PC-9 (cell line): ENCODE measurements around the gene CTU2. TPM values are rescaled to one million over a fixed set of nuclear protein-coding genes. Genes with fewer than 3 reads are reported as not detected.

Experiments used
- BruUV-seq: library from RNA; stranded (reverse); fragments of 400-500 nt; replicated peaks from 2 replicates; lab custom pipeline; 2021; lab: Mats Ljungman, UMichigan
- CTCF ChIA-PET: fragments of 300-600 bp; sonication (Branson Sonifier 250); formaldehyde crosslinking; loops from one replicate; lab custom pipeline; 2022; ENCODE audit warnings: antibody characterized with exemption; lab: Charles Lee
- POLR2A ChIA-PET: fragments of 300-600 bp; sonication (Branson Sonifier 250); formaldehyde crosslinking; loops from one replicate; lab custom pipeline; 2022; ENCODE audit warnings: antibody characterized with exemption; ENCODE audit not compliant: unreplicated experiment; lab: Charles Lee
- DNase-seq, 2 experiments: peaks; one replicate each; pipeline versions ENCODE4 v3.0.0 to v3.0.0-alpha.2; 2015 to 2022; ENCODE audit warnings: mixed read lengths in 1 of 2
- H2AFZ ChIP-seq: fragments of 200-600 bp; sonication (generic); 2 replicates; pipeline ENCODE4 v1.8.1; 2017; ENCODE audit warnings: antibody characterized with exemption
- H3F3A ChIP-seq: fragments of 200-600 bp; sonication (generic); 2 replicates; pipeline ENCODE4 v1.8.1; 2017; ENCODE audit warnings: antibody characterized with exemption, mild to moderate bottlenecking, low read depth; ENCODE audit not compliant: insufficient read depth
- H3K27ac ChIP-seq: fragments of 200-600 bp; sonication (generic); 2 replicates; pipeline ENCODE4 v1.6.1; 2016; ENCODE audit warnings: mixed run types
- H3K27me3 ChIP-seq: fragments of 200-600 bp; sonication (generic); 2 replicates; pipeline ENCODE4 v1.6.1; 2016; ENCODE audit warnings: low read depth, mixed run types; ENCODE audit not compliant: insufficient read depth
- H3K36me3 ChIP-seq: fragments of 200-600 bp; sonication (generic); 2 replicates; pipeline ENCODE4 v1.6.1; 2016; ENCODE audit warnings: low read depth, mixed run types
- H3K4me1 ChIP-seq: fragments of 200-600 bp; sonication (generic); replicated peaks from 2 replicates; pipeline ENCODE4 v1.6.1; 2016; ENCODE audit warnings: mixed run types; ENCODE audit not compliant: insufficient read depth
- H3K4me2 ChIP-seq: fragments of 200-600 bp; sonication (generic); 2 replicates; pipeline ENCODE4 v1.6.1; 2017; ENCODE audit warnings: mixed run types
- H3K4me3 ChIP-seq: fragments of 200-600 bp; sonication (generic); 2 replicates; pipeline ENCODE4 v1.6.1; 2016; ENCODE audit warnings: mixed run types
- H3K79me2 ChIP-seq: fragments of 200-600 bp; sonication (generic); 2 replicates; pipeline ENCODE4 v1.6.1; 2017; ENCODE audit warnings: low read depth, mixed run types
- H3K9me2 ChIP-seq: fragments of 200-600 bp; sonication (generic); 2 replicates; pipeline ENCODE4 v1.8.1; 2017; ENCODE audit warnings: mild to moderate bottlenecking; ENCODE audit not compliant: insufficient read depth
- H3K9me3 ChIP-seq: fragments of 200-600 bp; sonication (generic); 2 replicates; pipeline ENCODE4 v1.8.1; 2016; ENCODE audit warnings: low read depth; ENCODE audit not compliant: insufficient read depth
- H4K20me1 ChIP-seq: fragments of 200-600 bp; sonication (generic); 2 replicates; pipeline ENCODE4 v1.8.1; 2017; ENCODE audit not compliant: insufficient read depth
- EZH2 ChIP-seq: fragments of 200-600 bp; sonication (generic); IDR thresholded peaks from 2 replicates; pipeline ENCODE4 v1.8.0; 2017; ENCODE audit warnings: antibody characterized with exemption, low read depth
- intact Hi-C: fragments of 100-400 bp; cut with micrococcal nuclease; formaldehyde crosslinking; loops from one replicate; pipeline ENCODE4 v1.10.0; 2022; ENCODE audit not compliant: unreplicated experiment
- total RNA-seq: library from RNA; stranded (reverse); gene quantifications from 2 replicates; pipeline ENCODE4 v1.2.3, GENCODE V29; 2021
- TF ChIP-seq, protein P1 (sequence below): fragments of 200-600 bp; sonication (generic); conservative IDR thresholded peaks from 2 replicates; pipeline ENCODE4 v1.6.1; 2017; ENCODE audit warnings: mixed run types, antibody characterized with exemption, mild to moderate bottlenecking, moderate library complexity

Gene CTU2
- total RNA-seq, 1 experiment from 2014 or later: 20.0 TPM

GRCh38 chr16:88698646-88699045 is 7.7 kb upstream of the CTU2 start:
- H4K20me1 ChIP-seq: no peaks in the 10 kb centered on the region
- no peak overlapping the region for H3K4me3 ChIP-seq
- no peaks in the 10 kb centered on the region for H3K4me1 ChIP-seq
- no peaks in the 10 kb centered on the region for H3F3A ChIP-seq
- H3K27ac ChIP-seq: no peak overlapping the region
- ChIA-PET CTCF (no interaction called here), POLR2A (no interaction called here)
- H2AFZ ChIP-seq: no peak overlapping the region
- BruUV-seq: no TSS peak
- no peaks in the 10 kb centered on the region for H3K9me3 ChIP-seq
- intact Hi-C loops: no loop called here
- no peaks in the 10 kb centered on the region for H3K27me3 ChIP-seq
- H3K36me3 ChIP-seq: no peaks in the 10 kb centered on the region
- no peak overlapping the region for H3K4me2 ChIP-seq
- no peaks in the 10 kb centered on the region for H3K79me2 ChIP-seq
- TF ChIP-seq, protein P1, sequence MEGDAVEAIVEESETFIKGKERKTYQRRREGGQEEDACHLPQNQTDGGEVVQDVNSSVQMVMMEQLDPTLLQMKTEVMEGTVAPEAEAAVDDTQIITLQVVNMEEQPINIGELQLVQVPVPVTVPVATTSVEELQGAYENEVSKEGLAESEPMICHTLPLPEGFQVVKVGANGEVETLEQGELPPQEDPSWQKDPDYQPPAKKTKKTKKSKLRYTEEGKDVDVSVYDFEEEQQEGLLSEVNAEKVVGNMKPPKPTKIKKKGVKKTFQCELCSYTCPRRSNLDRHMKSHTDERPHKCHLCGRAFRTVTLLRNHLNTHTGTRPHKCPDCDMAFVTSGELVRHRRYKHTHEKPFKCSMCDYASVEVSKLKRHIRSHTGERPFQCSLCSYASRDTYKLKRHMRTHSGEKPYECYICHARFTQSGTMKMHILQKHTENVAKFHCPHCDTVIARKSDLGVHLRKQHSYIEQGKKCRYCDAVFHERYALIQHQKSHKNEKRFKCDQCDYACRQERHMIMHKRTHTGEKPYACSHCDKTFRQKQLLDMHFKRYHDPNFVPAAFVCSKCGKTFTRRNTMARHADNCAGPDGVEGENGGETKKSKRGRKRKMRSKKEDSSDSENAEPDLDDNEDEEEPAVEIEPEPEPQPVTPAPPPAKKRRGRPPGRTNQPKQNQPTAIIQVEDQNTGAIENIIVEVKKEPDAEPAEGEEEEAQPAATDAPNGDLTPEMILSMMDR: no peak
- TF ChIP-seq EZH2: no peak
- no peak for DNase-seq
- H3K9me2 ChIP-seq: no peaks in the 10 kb centered on the region

DNA sequence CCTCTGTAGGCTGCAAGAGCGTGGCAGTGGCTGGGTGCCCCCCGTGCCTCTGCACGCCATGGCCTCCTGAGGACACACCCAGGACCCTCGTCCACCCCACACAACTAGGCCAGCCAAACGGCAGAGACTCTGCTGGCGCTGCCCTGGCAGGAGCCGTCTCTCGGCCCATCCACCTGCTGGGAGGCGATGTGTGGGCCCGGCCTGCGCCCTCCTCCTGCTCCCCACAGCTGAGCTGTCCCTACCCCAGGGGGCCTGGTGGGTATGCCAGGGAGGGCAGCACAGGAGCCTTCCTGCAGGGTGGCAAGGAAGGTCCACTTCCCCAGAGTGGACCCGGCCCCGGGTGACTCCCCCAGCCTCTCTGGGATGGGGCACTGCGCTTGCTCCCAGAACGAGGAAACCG is 7.1 kb upstream of the CTU2 start:
- Histone ChIP-seq H3K9me3 (no peaks in the 10 kb centered on the region), H4K20me1 (peaks cover 4% of the 10 kb centered on the region; the same call in 1 of the 2 replicates), H3F3A (no peaks in the 10 kb centered on the region), H3K27me3 (no peaks in the 10 kb centered on the region), H3K36me3 (no peaks in the 10 kb centered on the region), H3K4me1 (no peaks in the 10 kb centered on the region), H3K4me3 (no peak overlapping the region), H3K27ac (no peak overlapping the region), H3K79me2 (no peaks in the 10 kb centered on the region), H3K4me2 (no peak overlapping the region), H2AFZ (no peak overlapping the region), H3K9me2 (no peaks in the 10 kb centered on the region)
- TF ChIP-seq EZH2: no peak
- TF ChIP-seq, protein P1: no peak
- DNase-seq: no peak
- no TSS peak for BruUV-seq
- CTCF ChIA-PET: no interaction called here
- intact Hi-C loops: no loop called here
- POLR2A ChIA-PET: no interaction called here

DNA sequence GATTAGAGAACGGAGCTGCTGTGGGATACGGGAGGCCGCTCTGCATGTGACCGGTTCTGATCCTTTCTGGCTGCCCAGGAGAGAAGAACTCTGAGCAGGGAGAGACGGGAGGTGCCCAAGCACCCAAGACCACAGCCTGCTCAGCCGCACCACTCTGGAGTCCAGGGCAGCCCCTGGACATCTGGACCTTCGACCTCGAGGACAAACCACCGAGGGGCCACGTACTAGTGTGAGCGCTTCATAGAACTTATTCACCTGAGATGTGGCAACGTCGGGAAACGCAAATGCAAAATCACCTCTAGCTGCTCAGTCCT is 6.0 kb upstream of the CTU2 start:
- H3K4me3 ChIP-seq: no peak overlapping the region
- POLR2A ChIA-PET: no interaction called here
- peaks cover 6% of the 10 kb centered on the region; the same call in 1 of the 2 replicates for H4K20me1 ChIP-seq
- no TSS peak for BruUV-seq
- TF ChIP-seq, protein P1: no peak
- no peak for TF ChIP-seq EZH2
- H3K27ac ChIP-seq: no peak overlapping the region
- H2AFZ ChIP-seq: no peak overlapping the region
- H3K9me3 ChIP-seq: no peaks in the 10 kb centered on the region
- CTCF ChIA-PET: interaction anchor here (0.7 kb wide), 1 partner anchor 43 kb away, joined by 4 read pairs; no protein-coding TSS in a partner anchor
- no peaks in the 10 kb centered on the region for H3K9me2 ChIP-seq
- H3K27me3 ChIP-seq: no peaks in the 10 kb centered on the region
- peaks cover 9% of the 10 kb centered on the region for H3K4me1 ChIP-seq
- no peaks in the 10 kb centered on the region for H3F3A ChIP-seq
- H3K36me3 ChIP-seq: no peaks in the 10 kb centered on the region
- intact Hi-C loops: no loop called here
- 0 out of 2 replicates have a peak, but pooled peaks cover 4% of the 10 kb centered on the region for H3K79me2 ChIP-seq
- H3K4me2 ChIP-seq: no peak overlapping the region
- DNase-seq: no peak
